Thyroid gland (tissue), 4 donors: ENCODE results near the gene MOB2. TPM values are rescaled to one million over a fixed set of nuclear protein-coding genes. Genes with fewer than 3 reads are reported as not detected.

ENCODE experiments used
- DNase-seq, 2 donors: peaks; one replicate each; pipeline ENCODE4 v3.0.0-alpha.2; 2019
- H3K27ac ChIP-seq, 3 donors: fragments of 200-600 bp; sonication (generic); 1 replicate in 2 of 3; 2 replicates in 1 of 3; pipeline ENCODE4 v1.5.1; 2016 to 2019; ENCODE audit warnings: mild to moderate bottlenecking in 1 of 3, moderate library complexity in 1 of 3
- H3K27me3 ChIP-seq: fragments of 200-600 bp; sonication (generic); one replicate; pipeline ENCODE4 v1.5.1; 2019
- H3K36me3 ChIP-seq, 2 donors: fragments of 200-600 bp; sonication (generic); one replicate each; pipeline ENCODE4 v1.5.1; 2016 to 2019
- H3K4me1 ChIP-seq, 2 donors: fragments of 200-600 bp; sonication (generic); one replicate each; pipeline ENCODE4 v1.5.1; 2017 to 2019
- H3K4me3 ChIP-seq, 3 donors: fragments of 200-600 bp; sonication (generic); replicated peaks in 1 of 3; 1 replicate in 2 of 3; 2 replicates in 1 of 3; pipeline ENCODE4 v1.5.1; 2016; ENCODE audit warnings: mild to moderate bottlenecking in 1 of 3
- H3K9me3 ChIP-seq: fragments of 200-600 bp; sonication (generic); one replicate; pipeline ENCODE4 v1.5.1; 2017
- CTCF ChIP-seq, 6 experiments: fragments of 200-600 bp in 3 of 6; fragments of 450-650 bp in 3 of 6; sonication (generic) in 3 of 6; IDR thresholded peaks; one replicate each; pipeline ENCODE4 v1.5.1; 2016 to 2019; ENCODE audit warnings: antibody characterized with exemption in 6 of 6, mild to moderate bottlenecking in 2 of 6, inconsistent platforms in 1 of 6, moderate library complexity in 1 of 6
- POLR2A ChIP-seq, 2 donors: fragments of 450-650 bp; IDR thresholded peaks; one replicate each; pipeline ENCODE4 v1.6.1; 2017; ENCODE audit warnings: antibody characterized with exemption in 2 of 2, mild to moderate bottlenecking in 2 of 2, moderate library complexity in 1 of 2
- WGBS, 2 donors: methylation state at CpG; one replicate each; pipeline ENCODE4 v1.1.5; 2017; 5-methylcytosine and 5-hydroxymethylcytosine counted together
- intact Hi-C: fragments of 100-400 bp; cut with DNase I; formaldehyde crosslinking; loops from one replicate; pipeline ENCODE4 v1.15.1; 2023
- total RNA-seq, 4 donors: library from RNA; depleted of rRNA; stranded (reverse); fragments of >200 nt; gene quantifications; one replicate each; pipeline ENCODE4 v1.2.3, GENCODE V29; 2016

MOB2 gene
- total RNA-seq, 4 donors from 2014 or later, result 25.6 to 45.8 (median 30.1) TPM

- no peak overlapping the region for H3K4me3 ChIP-seq
- H3K9me3 ChIP-seq, result no peaks in the 10 kb centered on the region
- peaks cover 0 to 11% of the 10 kb centered on the region in 2 donors for H3K36me3 ChIP-seq
- H3K4me1 ChIP-seq, result peaks cover 65 to 87% of the 10 kb centered on the region in 2 donors
- no peak for TF ChIP-seq POLR2A (IDR thresholded peaks at IDR 0.05)
- TF ChIP-seq CTCF (IDR thresholded peaks at IDR 0.05), result no peak
- intact Hi-C loops, result loop anchor here (5.0 kb wide), 1 partner anchor 34 kb away; no protein-coding TSS in a partner anchor
- peak overlapping the region in 2 of 3 donors; percentile 51 to 55 for H3K27ac ChIP-seq
- 57 to 85% methylated on average over 5 of the region's 6 CpGs for WGBS, 2 donors
- DNase-seq, result no peak
- no peaks in the 10 kb centered on the region for H3K27me3 ChIP-seq
Observed at GRCh38 chr11:1483445-1483961, 3.1 kb downstream of the MOB2 start.

- 80 to 84% methylated on average over 17 to 31 of the region's 32 CpGs for WGBS, 2 donors
- no peaks in the 10 kb centered on the region for H3K9me3 ChIP-seq
- H3K4me3 ChIP-seq, result no peak overlapping the region
- H3K4me1 ChIP-seq, result peaks cover 58 to 80% of the 10 kb centered on the region in 2 donors
- peak overlapping the region in 2 of 3 donors; percentile 51 to 55 for H3K27ac ChIP-seq
- peaks cover 0 to 16% of the 10 kb centered on the region in 2 donors for H3K36me3 ChIP-seq
- TF ChIP-seq CTCF (IDR thresholded peaks at IDR 0.05), result no peak
- TF ChIP-seq POLR2A (IDR thresholded peaks at IDR 0.05), result no peak
- no peaks in the 10 kb centered on the region for H3K27me3 ChIP-seq
- DNase-seq, result peak in 1 of 2 donors; percentile 24
- intact Hi-C loops, result loop anchor here (5.0 kb wide), 1 partner anchor 34 kb away; no protein-coding TSS in a partner anchor
Observed at GRCh38 chr11:1482581-1483444, 3.8 kb downstream of the MOB2 start.

- H3K27me3 ChIP-seq, result no peaks in the 10 kb centered on the region
- intact Hi-C loops, result loop anchor here (5.0 kb wide), 1 partner anchor 35 kb away; no protein-coding TSS in a partner anchor
- peaks cover 7 to 19% of the 10 kb centered on the region in 2 donors for H3K36me3 ChIP-seq
- TF ChIP-seq POLR2A (IDR thresholded peaks at IDR 0.05), result no peak
- TF ChIP-seq CTCF (IDR thresholded peaks at IDR 0.05), result no peak
- peaks cover 49 to 71% of the 10 kb centered on the region in 2 donors for H3K4me1 ChIP-seq
- H3K27ac ChIP-seq, result peak overlapping the region in 2 of 3 donors; percentile 40 to 55
- H3K4me3 ChIP-seq, result no peak overlapping the region
- H3K9me3 ChIP-seq, result no peaks in the 10 kb centered on the region
- peak; percentile 62 to 67 for DNase-seq
- WGBS, 2 donors, result 69 to 85% methylated on average over 3 to 5 of the region's 16 CpGs
Observed at GRCh38 chr11:1481861-1482441, 4.6 kb downstream of the MOB2 start.

- Histone ChIP-seq H3K9me3 (no peaks in the 10 kb centered on the region), H3K27ac (peak overlapping the region in 2 of 3 donors; percentile 40 to 55), H3K36me3 (peaks cover 12 to 19% of the 10 kb centered on the region in 2 donors), H3K4me3 (no peak overlapping the region), H3K4me1 (peaks cover 44 to 66% of the 10 kb centered on the region in 2 donors), H3K27me3 (no peaks in the 10 kb centered on the region)
- DNase-seq, result no peak
- intact Hi-C loops, result loop anchor here (5.0 kb wide), 1 partner anchor 36 kb away; no protein-coding TSS in a partner anchor
- WGBS, 2 donors, result 83 to 97% methylated on average over 2 of the region's 2 CpGs
- TF ChIP-seq CTCF (IDR thresholded peaks at IDR 0.05) (no peak), POLR2A (IDR thresholded peaks at IDR 0.05) (no peak)
Observed at GRCh38 chr11:1481483-1481825, 5.1 kb downstream of the MOB2 start.
